Activated naive CD4-positive, alpha-beta T cell treated with Interleukin-2 at 50 U/mL for 16 hours (primary cell): ENCODE results near the gene RNF17.

Experiments
- DNase-seq: peaks from one replicate; pipeline ENCODE4 v3.0.0-alpha.2; 2020

RNF17 gene

GRCh38 chr13:24906268-24906667 is 142.3 kb downstream of the RNF17 start:
- no peak for DNase-seq

- DNase-seq, result no peak
Observed at GRCh38 chr13:24910502-24911132, 146.6 kb downstream of the RNF17 start.

GRCh38 chr13:24911133-24911908 is 147.4 kb downstream of the RNF17 start:
- no peak for DNase-seq

GRCh38 chr13:24916464-24916863 is 152.5 kb downstream of the RNF17 start:
- no peak for DNase-seq

GRCh38 chr13:24921003-24921402 is 157.0 kb downstream of the RNF17 start:
- DNase-seq, result no peak

- DNase-seq, result no peak
Observed at GRCh38 chr13:24921881-24922280, 157.9 kb downstream of the RNF17 start.

- no peak for DNase-seq
Observed at GRCh38 chr13:24922387-24922744, 158.4 kb downstream of the RNF17 start.

- DNase-seq, result peak; percentile 95
Observed at GRCh38 chr13:24922745-24923591, 159.0 kb downstream of the RNF17 start.

GRCh38 chr13:24925318-24926231 is 161.6 kb downstream of the RNF17 start:
- no peak for DNase-seq

GRCh38 chr13:24927810-24928404 is 163.9 kb downstream of the RNF17 start:
- DNase-seq, result no peak

GRCh38 chr13:24929196-24929595 is 165.2 kb downstream of the RNF17 start:
- DNase-seq, result no peak
